ENCODE measurements around the gene IFT81.

GRCh38 chr12:110141389-110141788 is 17.2 kb downstream of the IFT81 start:
- TF ChIP-seq EZH2 (IDR thresholded peaks at IDR 0.05; ENCODE audit: borderline replicate concordance, insufficient read depth, low read depth, low read length, poor library complexity, severe bottlenecking), result no peak
- TF ChIP-seq, protein P1, sequence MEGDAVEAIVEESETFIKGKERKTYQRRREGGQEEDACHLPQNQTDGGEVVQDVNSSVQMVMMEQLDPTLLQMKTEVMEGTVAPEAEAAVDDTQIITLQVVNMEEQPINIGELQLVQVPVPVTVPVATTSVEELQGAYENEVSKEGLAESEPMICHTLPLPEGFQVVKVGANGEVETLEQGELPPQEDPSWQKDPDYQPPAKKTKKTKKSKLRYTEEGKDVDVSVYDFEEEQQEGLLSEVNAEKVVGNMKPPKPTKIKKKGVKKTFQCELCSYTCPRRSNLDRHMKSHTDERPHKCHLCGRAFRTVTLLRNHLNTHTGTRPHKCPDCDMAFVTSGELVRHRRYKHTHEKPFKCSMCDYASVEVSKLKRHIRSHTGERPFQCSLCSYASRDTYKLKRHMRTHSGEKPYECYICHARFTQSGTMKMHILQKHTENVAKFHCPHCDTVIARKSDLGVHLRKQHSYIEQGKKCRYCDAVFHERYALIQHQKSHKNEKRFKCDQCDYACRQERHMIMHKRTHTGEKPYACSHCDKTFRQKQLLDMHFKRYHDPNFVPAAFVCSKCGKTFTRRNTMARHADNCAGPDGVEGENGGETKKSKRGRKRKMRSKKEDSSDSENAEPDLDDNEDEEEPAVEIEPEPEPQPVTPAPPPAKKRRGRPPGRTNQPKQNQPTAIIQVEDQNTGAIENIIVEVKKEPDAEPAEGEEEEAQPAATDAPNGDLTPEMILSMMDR (IDR thresholded peaks at IDR 0.05), result no peak

Data from B cell (primary cell).